WTC11 (cell line): ENCODE results near the gene SF3B2. TPM values are rescaled to one million over a fixed set of nuclear protein-coding genes. Genes with fewer than 3 reads are reported as not detected.

Experiments
- ATAC-seq: fragments of 200-7000 bp; cut with Tn5 transposase; 2 replicates; pipeline ENCODE4 v1.10.0; 2021; ENCODE audit warnings: mild to moderate bottlenecking, moderate library complexity
- CTCF ChIA-PET: fragments of 300-600 bp; sonication (Branson Sonifier 250); formaldehyde crosslinking; loops from one replicate; lab custom pipeline; 2021; ENCODE audit warnings: antibody characterized with exemption; lab: Charles Lee
- POLR2A ChIA-PET: fragments of 350-600 bp; sonication (Branson Sonifier 250); formaldehyde crosslinking; loops from one replicate; lab custom pipeline; 2021; ENCODE audit warnings: antibody characterized with exemption; lab: Charles Lee
- DNase-seq: peaks from one replicate; pipeline ENCODE4 v3.0.0; 2021; ENCODE audit warnings: low spot score
- H3K27ac Mint-ChIP-seq: 2 replicates; pipeline ENCODE4 v1.8.0; 2021; ENCODE audit warnings: mixed read lengths
- H3K27me3 Mint-ChIP-seq: 2 replicates; pipeline ENCODE4 v1.8.0; 2021; ENCODE audit warnings: low read depth, mild to moderate bottlenecking, moderate library complexity, mixed read lengths
- H3K36me3 Mint-ChIP-seq: 2 replicates; pipeline ENCODE4 v1.8.0; 2021; ENCODE audit warnings: mixed read lengths
- H3K4me1 Mint-ChIP-seq: 2 replicates; pipeline ENCODE4 v1.8.0; 2022; ENCODE audit warnings: mixed read lengths
- H3K4me3 Mint-ChIP-seq: 2 replicates; pipeline ENCODE4 v1.8.0; 2021; ENCODE audit warnings: mild to moderate bottlenecking, moderate library complexity, mixed read lengths
- H3K9me3 Mint-ChIP-seq: 2 replicates; pipeline ENCODE4 v1.8.0; 2021; ENCODE audit warnings: mixed read lengths
- AR ChIP-seq: fragments of 250-450 bp; sonication (Bioruptor Pico); IDR thresholded peaks from 2 replicates; pipeline ENCODE4 v1.9.0; 2021; ENCODE audit warnings: mild to moderate bottlenecking
- ATF1 ChIP-seq: sonication (generic); formaldehyde crosslinking; IDR thresholded peaks from 2 replicates; pipeline ENCODE4 v1.8.1; 2023; ENCODE audit warnings: mild to moderate bottlenecking, moderate library complexity, missing genetic modification reagents
- ATF6 ChIP-seq: sonication (generic); formaldehyde crosslinking; IDR thresholded peaks from 2 replicates; pipeline ENCODE4 v1.8.1; 2023; ENCODE audit warnings: mild to moderate bottlenecking, missing genetic modification reagents
- ERG ChIP-seq: fragments of 250-450 bp; sonication (Bioruptor Pico); IDR thresholded peaks from 2 replicates; pipeline ENCODE4 v1.8.0; 2021; ENCODE audit warnings: mild to moderate bottlenecking
- ESRRA ChIP-seq: sonication (generic); formaldehyde crosslinking; IDR thresholded peaks from 2 replicates; pipeline ENCODE4 v1.8.1; 2022; ENCODE audit warnings: mild to moderate bottlenecking, missing genetic modification reagents, borderline replicate concordance
- GRHL2 ChIP-seq: fragments of 250-450 bp; sonication (Bioruptor Pico); IDR thresholded peaks from 2 replicates; pipeline ENCODE4 v1.8.0; 2022; ENCODE audit warnings: mild to moderate bottlenecking, moderate library complexity; ENCODE audit not compliant: insufficient replicate concordance, severe bottlenecking
- NR1H2 ChIP-seq: sonication (generic); formaldehyde crosslinking; IDR thresholded peaks from 2 replicates; pipeline ENCODE4 v1.9.0; 2021; ENCODE audit warnings: mild to moderate bottlenecking, moderate library complexity, missing genetic modification reagents
- SP1 ChIP-seq: sonication (generic); formaldehyde crosslinking; conservative IDR thresholded peaks from 2 replicates; pipeline ENCODE4 v1.8.1; 2022; ENCODE audit warnings: missing genetic modification reagents
- STAT6 ChIP-seq: sonication (generic); formaldehyde crosslinking; conservative IDR thresholded peaks from 2 replicates; pipeline ENCODE4 v1.8.1; 2023; ENCODE audit warnings: mild to moderate bottlenecking, low read depth, missing genetic modification reagents, moderate library complexity
- TP53 ChIP-seq: sonication (generic); formaldehyde crosslinking; IDR thresholded peaks from 2 replicates; pipeline ENCODE4 v1.8.1; 2023; ENCODE audit warnings: mild to moderate bottlenecking, missing genetic modification reagents
- USF1 ChIP-seq: sonication (generic); formaldehyde crosslinking; IDR thresholded peaks from 2 replicates; pipeline ENCODE4 v1.8.0; 2022; ENCODE audit warnings: mild to moderate bottlenecking, missing genetic modification reagents
- ZMAT4 ChIP-seq: fragments of 250-450 bp; sonication (Bioruptor Pico); IDR thresholded peaks from 2 replicates; pipeline ENCODE4 v1.9.0; 2021; ENCODE audit warnings: mild to moderate bottlenecking
- ZNF138 ChIP-seq: sonication (generic); formaldehyde crosslinking; conservative IDR thresholded peaks from 2 replicates; pipeline ENCODE4 v1.8.1; 2022; ENCODE audit warnings: mild to moderate bottlenecking, moderate library complexity, missing genetic modification reagents
- ZNF281 ChIP-seq: sonication (generic); formaldehyde crosslinking; IDR thresholded peaks from 2 replicates; pipeline ENCODE4 v1.8.0; 2023; ENCODE audit warnings: mild to moderate bottlenecking, missing genetic modification reagents
- total RNA-seq: library from RNA; stranded (reverse); gene quantifications from 3 replicates; pipeline ENCODE4 v1.2.3, GENCODE V29; 2021

The SF3B2 gene
- total RNA-seq, 1 experiment from 2014 or later, result 295 TPM

- POLR2A ChIA-PET, result no interaction called here
- DNase-seq (no peak), ATAC-seq (no peak)
- no peak overlapping the region for H3K4me3 Mint-ChIP-seq
- CTCF ChIA-PET, result interaction anchor here (1.3 kb wide), 1 partner anchor 12 kb away, joined by 3 read pairs; no protein-coding TSS in a partner anchor
- TF ChIP-seq NR1H2 (CRISPR knock-in tag) (no peak), ATF6 (no peak), TP53 (no peak)
- no peaks in the 10 kb centered on the region for H3K9me3 Mint-ChIP-seq
- H3K27ac Mint-ChIP-seq, result no peak overlapping the region
- H3K4me1 Mint-ChIP-seq, result peaks cover 9% of the 10 kb centered on the region
- H3K36me3 Mint-ChIP-seq, result peaks cover 75% of the 10 kb centered on the region
- no peaks in the 10 kb centered on the region for H3K27me3 Mint-ChIP-seq
Observed at GRCh38 chr11:66056501-66056900, 4.3 kb downstream of the SF3B2 start.

GRCh38 chr11:66059966-66060680 is 8.0 kb downstream of the SF3B2 start:
- no peak overlapping the region for H3K4me3 Mint-ChIP-seq
- H3K27ac Mint-ChIP-seq, result no peak overlapping the region
- no peaks in the 10 kb centered on the region for H3K27me3 Mint-ChIP-seq
- H3K9me3 Mint-ChIP-seq, result 0 out of 2 replicates have a peak, but pooled peaks cover 3% of the 10 kb centered on the region
- H3K36me3 Mint-ChIP-seq, result peaks cover 91% of the 10 kb centered on the region
- ChIA-PET CTCF (interaction anchor here (0.9 to 2.5 kb wide), 2 partner anchors 9 to 15 kb away, joined by 4 to 11 read pairs; no protein-coding TSS in a partner anchor), POLR2A (no interaction called here)
- ATAC-seq (no peak), DNase-seq (no peak)
- no peaks in the 10 kb centered on the region for H3K4me1 Mint-ChIP-seq
- TF ChIP-seq AR (CRISPR knock-in tag), result no peak
- no peak for TF ChIP-seq ZNF138 (CRISPR knock-in tag)
- no peak for TF ChIP-seq ERG (CRISPR knock-in tag)

GRCh38 chr11:66061268-66061667 is 9.1 kb downstream of the SF3B2 start:
- H3K27me3 Mint-ChIP-seq, result no peaks in the 10 kb centered on the region
- H3K36me3 Mint-ChIP-seq, result peaks cover 89% of the 10 kb centered on the region
- 0 out of 2 replicates have a peak, but pooled peaks cover 3% of the 10 kb centered on the region for H3K9me3 Mint-ChIP-seq
- ATAC-seq, result no peak
- DNase-seq, result no peak
- CTCF ChIA-PET, result interaction anchor here (0.6 kb wide), 1 partner anchor 256 kb away, joined by 3 read pairs; the partner anchor contains the start of gene CD248
- H3K4me1 Mint-ChIP-seq, result no peaks in the 10 kb centered on the region
- POLR2A ChIA-PET, result no interaction called here
- H3K27ac Mint-ChIP-seq, result no peak overlapping the region
- no peak overlapping the region for H3K4me3 Mint-ChIP-seq
- TF ChIP-seq STAT6 (CRISPR knock-in tag) (no peak), ESRRA (CRISPR knock-in tag) (no peak), USF1 (CRISPR knock-in tag) (no peak), ATF1 (CRISPR knock-in tag) (no peak), GRHL2 (CRISPR knock-in tag) (no peak), ERG (CRISPR knock-in tag) (no peak), ZMAT4 (no peak), ZNF281 (CRISPR knock-in tag) (no peak), SP1 (CRISPR knock-in tag) (no peak)
